PFSK-1 (cell line): ENCODE results near the gene PSAPL1.

Source experiments
- POLR2AphosphoS5 ChIP-seq: IDR thresholded peaks from 2 replicates; pipeline ENCODE4 v1.6.1; 2012; ENCODE audit warnings: low read depth, mild to moderate bottlenecking, control low read depth, low read length, moderate library complexity
- TF ChIP-seq, protein P1 (sequence below), 2 experiments: IDR thresholded peaks; 2 replicates each; pipeline versions ENCODE4 v1.6.1 to v1.8.0; 2011 to 2012; ENCODE audit warnings: low read depth in 2 of 2, low read length in 2 of 2, control low read depth in 1 of 2, inconsistent platforms in 1 of 2, mild to moderate bottlenecking in 1 of 2, moderate library complexity in 1 of 2; ENCODE audit not compliant: insufficient read depth in 1 of 2

DNA sequence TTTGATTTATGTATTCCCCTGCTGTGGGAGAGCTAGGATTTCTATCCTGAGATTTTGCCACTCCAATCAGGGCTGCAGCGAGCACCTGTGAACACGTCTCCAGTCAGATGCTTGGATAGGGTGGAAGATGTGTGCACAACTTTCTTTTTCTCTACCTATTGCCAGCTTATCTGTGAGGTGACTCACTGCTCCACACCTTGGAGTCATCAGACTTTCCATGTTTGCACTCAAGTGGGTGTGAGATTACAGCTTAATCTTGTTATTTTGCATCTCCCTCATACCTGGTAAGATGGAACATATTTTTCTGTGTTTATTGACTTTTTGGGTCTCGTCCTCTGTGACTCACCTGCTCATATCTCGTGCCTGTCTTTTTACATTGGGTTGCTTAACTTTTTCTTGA is 32.2 kb downstream of the PSAPL1 start:
- no peak for TF ChIP-seq POLR2AphosphoS5
- TF ChIP-seq, protein P1, sequence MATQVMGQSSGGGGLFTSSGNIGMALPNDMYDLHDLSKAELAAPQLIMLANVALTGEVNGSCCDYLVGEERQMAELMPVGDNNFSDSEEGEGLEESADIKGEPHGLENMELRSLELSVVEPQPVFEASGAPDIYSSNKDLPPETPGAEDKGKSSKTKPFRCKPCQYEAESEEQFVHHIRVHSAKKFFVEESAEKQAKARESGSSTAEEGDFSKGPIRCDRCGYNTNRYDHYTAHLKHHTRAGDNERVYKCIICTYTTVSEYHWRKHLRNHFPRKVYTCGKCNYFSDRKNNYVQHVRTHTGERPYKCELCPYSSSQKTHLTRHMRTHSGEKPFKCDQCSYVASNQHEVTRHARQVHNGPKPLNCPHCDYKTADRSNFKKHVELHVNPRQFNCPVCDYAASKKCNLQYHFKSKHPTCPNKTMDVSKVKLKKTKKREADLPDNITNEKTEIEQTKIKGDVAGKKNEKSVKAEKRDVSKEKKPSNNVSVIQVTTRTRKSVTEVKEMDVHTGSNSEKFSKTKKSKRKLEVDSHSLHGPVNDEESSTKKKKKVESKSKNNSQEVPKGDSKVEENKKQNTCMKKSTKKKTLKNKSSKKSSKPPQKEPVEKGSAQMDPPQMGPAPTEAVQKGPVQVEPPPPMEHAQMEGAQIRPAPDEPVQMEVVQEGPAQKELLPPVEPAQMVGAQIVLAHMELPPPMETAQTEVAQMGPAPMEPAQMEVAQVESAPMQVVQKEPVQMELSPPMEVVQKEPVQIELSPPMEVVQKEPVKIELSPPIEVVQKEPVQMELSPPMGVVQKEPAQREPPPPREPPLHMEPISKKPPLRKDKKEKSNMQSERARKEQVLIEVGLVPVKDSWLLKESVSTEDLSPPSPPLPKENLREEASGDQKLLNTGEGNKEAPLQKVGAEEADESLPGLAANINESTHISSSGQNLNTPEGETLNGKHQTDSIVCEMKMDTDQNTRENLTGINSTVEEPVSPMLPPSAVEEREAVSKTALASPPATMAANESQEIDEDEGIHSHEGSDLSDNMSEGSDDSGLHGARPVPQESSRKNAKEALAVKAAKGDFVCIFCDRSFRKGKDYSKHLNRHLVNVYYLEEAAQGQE (IDR thresholded peaks at IDR 0.05; ENCODE audit: insufficient read depth in 1 of 2, low read depth in 2 of 2, low read length in 2 of 2), result no peak
